GM12878 (cell line): ENCODE results near the gene DIP2C. TPM values are rescaled to one million over a fixed set of nuclear protein-coding genes. Genes with fewer than 3 reads are reported as not detected.

Experiments
- ATAC-seq: fragments of 200-7000 bp; cut with Tn5 transposase; 3 replicates; pipeline ENCODE4 v1.9.1; 2020; ENCODE audit warnings: mild to moderate bottlenecking, moderate library complexity
- BruUV-seq: library from RNA; stranded (reverse); fragments of 400-500 nt; replicated peaks from 2 replicates; lab custom pipeline; 2021; lab: Mats Ljungman, UMichigan
- CTCF ChIA-PET: fragments of 300-600 bp; sonication (Branson Sonifier 250); formaldehyde crosslinking; extraction: SDS; loops from one replicate; lab custom pipeline; 2021; ENCODE audit warnings: inconsistent platforms; lab: Yijun Ruan, JAX
- POLR2A ChIA-PET: fragments of 350-600 bp; formaldehyde crosslinking; extraction: SDS; loops from one replicate; lab custom pipeline; 2021; ENCODE audit warnings: inconsistent platforms; lab: Charles Lee
- RAD21 ChIA-PET: fragments of 300-600 bp; sonication (Branson Sonifier 250); formaldehyde crosslinking; loops from one replicate; lab custom pipeline; 2023; ENCODE audit warnings: antibody characterized with exemption; ENCODE audit not compliant: unreplicated experiment; lab: Charles Lee
- SMC1A ChIA-PET: fragments of 300-600 bp; sonication (Branson Sonifier 250); formaldehyde crosslinking; loops from one replicate; lab custom pipeline; 2023; ENCODE audit not compliant: unreplicated experiment, uncharacterized antibody; lab: Charles Lee
- DNase-seq: peaks from one replicate; pipeline ENCODE4 v3.0.0-alpha.2; 2011; ENCODE audit warnings: low read depth, low spot score
- FAIRE-seq: peaks from 3 replicates; lab custom pipeline; 2011; peaks lifted over from hg19 to GRCh38; lab: Jason Lieb, UNC
- H2AFZ ChIP-seq: 2 replicates; pipeline ENCODE4 v1.6.0; 2011; ENCODE audit warnings: low read depth, low read length, control low read depth; ENCODE audit not compliant: control insufficient read depth
- H3K27ac ChIP-seq: 2 replicates; pipeline ENCODE4 v1.5.1; 2011; ENCODE audit warnings: control low read depth; ENCODE audit not compliant: control insufficient read depth, insufficient read depth
- H3K27me3 ChIP-seq, 2 experiments: replicated peaks in 1 of 2; 2 replicates each; pipeline versions ENCODE4 v1.6.0 to v1.6.1; 2011; ENCODE audit warnings: low read length in 1 of 2; ENCODE audit not compliant: control insufficient read depth in 2 of 2, insufficient read depth in 2 of 2
- H3K36me3 ChIP-seq, 2 experiments: 2 replicates each; pipeline ENCODE4 v1.5.1; 2011; ENCODE audit warnings: low read length in 1 of 2; ENCODE audit not compliant: control insufficient read depth in 2 of 2, insufficient read depth in 2 of 2
- H3K4me1 ChIP-seq: 2 replicates; pipeline ENCODE4 v1.6.1; 2011; ENCODE audit warnings: mild to moderate bottlenecking, low read length, moderate library complexity, mixed read lengths; ENCODE audit not compliant: control insufficient read depth, insufficient read depth
- H3K4me2 ChIP-seq: 2 replicates; pipeline ENCODE4 v1.6.0; 2011; ENCODE audit warnings: control low read depth; ENCODE audit not compliant: control insufficient read depth, insufficient read depth
- H3K4me3 ChIP-seq: fragments of 200-600 bp; sonication (generic); 2 replicates; pipeline ENCODE4 v1.5.1; 2016
- H3K79me2 ChIP-seq: 2 replicates; pipeline ENCODE4 v1.6.0; 2011; ENCODE audit warnings: low read length; ENCODE audit not compliant: control insufficient read depth, insufficient read depth
- H3K9ac ChIP-seq: 2 replicates; pipeline ENCODE4 v1.8.0; 2011; ENCODE audit warnings: low read length, control low read depth, mixed read lengths; ENCODE audit not compliant: control insufficient read depth, insufficient read depth
- H3K9me3 ChIP-seq: replicated peaks from 3 replicates; pipeline ENCODE4 v1.5.1; 2011; ENCODE audit warnings: mild to moderate bottlenecking, low read length; ENCODE audit not compliant: control insufficient read depth, insufficient read depth
- H4K20me1 ChIP-seq: 2 replicates; pipeline ENCODE4 v1.6.0; 2011; ENCODE audit not compliant: control insufficient read depth, insufficient read depth
- CHD1 ChIP-seq: IDR thresholded peaks from 2 replicates; pipeline ENCODE4 v1.6.1; 2012; ENCODE audit warnings: low read depth, low read length, improper control_type of control experiment
- FOS ChIP-seq: IDR thresholded peaks from 3 replicates; pipeline ENCODE4 v1.6.1; 2011; ENCODE audit warnings: borderline replicate concordance; ENCODE audit not compliant: insufficient read length; ENCODE audit errors: extremely low read depth
- IKZF2 ChIP-seq, 2 experiments: fragments of 450-650 bp; IDR thresholded peaks; 2 replicates each; pipeline ENCODE4 v1.6.1; 2017; ENCODE audit warnings: mild to moderate bottlenecking in 2 of 2, moderate library complexity in 2 of 2
- MYC ChIP-seq: IDR thresholded peaks from 2 replicates; pipeline ENCODE4 v1.6.1; 2011; ENCODE audit warnings: mild to moderate bottlenecking, low read length, moderate library complexity, inconsistent platforms; ENCODE audit not compliant: insufficient read depth, insufficient replicate concordance, insufficient read length, severe bottlenecking
- POLR2AphosphoS2 ChIP-seq: IDR thresholded peaks from 2 replicates; pipeline ENCODE4 v1.6.1; 2011; ENCODE audit warnings: low read depth, mild to moderate bottlenecking, low read length, improper control_type of control experiment, moderate library complexity
- POU2F2 ChIP-seq: IDR thresholded peaks from 3 replicates; pipeline ENCODE4 v1.6.1; 2011; ENCODE audit warnings: low read depth, mild to moderate bottlenecking, low read length, borderline replicate concordance
- RAD21 ChIP-seq: IDR thresholded peaks from 2 replicates; pipeline ENCODE4 v1.6.1; 2011; ENCODE audit warnings: mild to moderate bottlenecking, low read depth, low read length, moderate library complexity; ENCODE audit not compliant: insufficient read depth
- RBBP5 ChIP-seq: fragments of 200-600 bp; sonication (generic); conservative IDR thresholded peaks from 2 replicates; pipeline ENCODE4 v1.6.1; 2016
- SUZ12 ChIP-seq: fragments of 200-600 bp; sonication (generic); IDR thresholded peaks from one replicate; pipeline ENCODE4 v1.6.1; 2018; ENCODE audit warnings: antibody characterized with exemption, mild to moderate bottlenecking; ENCODE audit not compliant: unreplicated experiment
- WGBS: methylation state at CpG from one replicate; pipeline ENCODE4 v1.1.6; 2016; ENCODE audit warnings: low lambda C conversion rate; ENCODE audit not compliant: insufficient replicate concordance, insufficient coverage; ENCODE audit errors: missing lambda C conversion rate; 5-methylcytosine and 5-hydroxymethylcytosine counted together
- in situ Hi-C: fragments of 300-500 bp; cut with MboI; formaldehyde crosslinking; loops from 9 replicates; pipeline ENCODE4 v1.14.3; 2018; ENCODE audit warnings: mixed read lengths
- intact Hi-C: fragments of 100-400 bp; cut with micrococcal nuclease; formaldehyde crosslinking; loops from one replicate; pipeline ENCODE4 v1.14.2; 2022; ENCODE audit not compliant: unreplicated experiment
- polyA plus RNA-seq, 11 experiments: library from polyadenylated mRNA; depleted of rRNA in 4 of 11; unstranded in 6 of 11; stranded (reverse) in 5 of 11; fragments of >200 nt; fragmentation: Nextera tagmentation in 4 of 11; fragmentation: Illumina TruSeq in 1 of 11; extraction: Ambion mirVana in 4 of 11; extraction: Trizol in 1 of 11; gene quantifications; 1 replicate in 1 of 11; 2 replicates in 10 of 11; pipeline versions ENCODE4 v1.2.1 to v1.2.3, GENCODE V29; 2011 to 2016; ENCODE audit warnings: inconsistent platforms in 2 of 11, missing spikeins in 2 of 11, low read depth in 1 of 11
- total RNA-seq, 4 experiments: library from RNA; depleted of rRNA in 3 of 4; stranded (reverse); fragments of >200 nt in 3 of 4; fragmentation: Illumina TruSeq in 1 of 4; extraction: Trizol in 1 of 4; gene quantifications; 2 replicates each; pipeline versions ENCODE4 v1.2.1 to v1.2.3, GENCODE V29; 2013 to 2021
- TF ChIP-seq, protein P1 (sequence below): fragments of 450-650 bp; IDR thresholded peaks from 2 replicates; pipeline ENCODE4 v1.6.1; 2017; ENCODE audit warnings: mild to moderate bottlenecking
- TF ChIP-seq, protein P2 (sequence below): fragments of 450-650 bp; formaldehyde crosslinking; IDR thresholded peaks from 2 replicates; pipeline ENCODE4 v1.5.0; 2022; ENCODE audit warnings: mild to moderate bottlenecking, missing genetic modification characterization
- TF ChIP-seq, protein P3 (sequence below): fragments of 150-350 bp; IDR thresholded peaks from 2 replicates; pipeline ENCODE4 v1.6.1; 2014; ENCODE audit warnings: mild to moderate bottlenecking, low read depth, low read length

The DIP2C gene
- total and polyA plus RNA-seq, 10 of the 15 experiments (the other 5 are each of a cell fraction or from before 2014, with no cell fraction given) = 0.01 to 0.10 (median 0.06) TPM

DNA sequence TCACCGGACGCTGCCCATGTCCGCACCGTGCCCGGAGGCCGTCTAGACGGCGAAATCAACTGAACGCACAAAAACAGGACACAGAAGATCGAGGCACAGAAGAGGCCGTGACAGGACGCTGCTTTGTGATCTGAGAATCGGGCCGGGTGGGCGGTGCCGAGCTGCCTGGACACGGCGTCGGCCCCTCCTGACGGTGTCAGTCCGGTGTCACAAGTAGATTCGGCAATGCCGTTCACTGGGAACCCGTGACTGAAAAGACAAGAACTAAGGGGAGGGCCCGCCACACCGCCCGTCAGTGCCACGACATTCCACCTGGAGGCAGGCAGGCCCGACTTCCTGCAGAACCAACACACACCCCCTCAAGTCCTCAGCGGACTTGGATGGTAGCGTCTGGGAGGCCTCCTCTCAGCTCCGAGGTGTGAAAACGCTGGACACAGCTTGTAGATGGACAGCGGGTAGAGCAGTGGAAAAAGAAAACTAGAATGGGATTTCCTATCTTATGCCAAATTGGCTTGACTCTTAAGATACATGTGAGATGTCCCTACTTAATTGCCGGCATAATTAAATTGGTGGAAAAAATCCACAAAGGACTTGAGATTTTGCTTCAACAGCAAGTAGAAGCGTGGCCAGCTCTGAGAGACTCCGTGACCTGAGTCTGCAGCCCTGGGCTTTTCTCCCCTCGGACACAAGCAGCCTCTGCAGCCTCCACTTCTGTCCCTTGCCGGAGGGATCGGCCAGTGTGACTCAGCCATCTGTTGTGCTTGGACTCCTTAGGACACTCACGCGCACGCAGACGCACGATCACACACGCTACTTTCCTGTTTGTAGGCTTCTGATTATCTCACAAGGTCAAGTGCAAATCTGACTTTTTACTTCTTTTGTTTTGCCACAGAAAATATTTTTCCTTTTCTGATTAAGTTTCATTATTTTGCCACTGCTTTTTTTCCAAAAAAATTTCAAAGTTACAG is 269.0 kb downstream of the DIP2C start:
- Histone ChIP-seq H2AFZ (no peak overlapping the region), H4K20me1 (no peaks in the 10 kb centered on the region), H3K36me3 (no peaks in the 10 kb centered on the region), H3K4me2 (no peak overlapping the region), H3K9ac (no peak overlapping the region), H3K9me3 (no peaks in the 10 kb centered on the region), H3K4me3 (no peak overlapping the region), H3K79me2 (no peaks in the 10 kb centered on the region), H3K27ac (no peak overlapping the region), H3K27me3 (no peaks in the 10 kb centered on the region), H3K4me1 (no peaks in the 10 kb centered on the region)
- in situ Hi-C loops (no loop called here), intact Hi-C loops (no loop called here)
- DNase-seq (no peak), FAIRE-seq (no peak), ATAC-seq (no peak)
- WGBS = 85% methylated on average over 44 of the region's 46 CpGs
- ChIA-PET POLR2A (no interaction called here), SMC1A (no interaction called here), CTCF (no interaction called here), RAD21 (no interaction called here)
- no TSS peak for BruUV-seq
- TF ChIP-seq MYC (no peak), IKZF2 (IDR thresholded peaks at IDR 0.05) (no peak), RBBP5 (no peak), POLR2AphosphoS2 (no peak), SUZ12 (no peak), FOS (no peak), RAD21 (no peak), CHD1 (no peak), POU2F2 (no peak)
- TF ChIP-seq, protein P1, sequence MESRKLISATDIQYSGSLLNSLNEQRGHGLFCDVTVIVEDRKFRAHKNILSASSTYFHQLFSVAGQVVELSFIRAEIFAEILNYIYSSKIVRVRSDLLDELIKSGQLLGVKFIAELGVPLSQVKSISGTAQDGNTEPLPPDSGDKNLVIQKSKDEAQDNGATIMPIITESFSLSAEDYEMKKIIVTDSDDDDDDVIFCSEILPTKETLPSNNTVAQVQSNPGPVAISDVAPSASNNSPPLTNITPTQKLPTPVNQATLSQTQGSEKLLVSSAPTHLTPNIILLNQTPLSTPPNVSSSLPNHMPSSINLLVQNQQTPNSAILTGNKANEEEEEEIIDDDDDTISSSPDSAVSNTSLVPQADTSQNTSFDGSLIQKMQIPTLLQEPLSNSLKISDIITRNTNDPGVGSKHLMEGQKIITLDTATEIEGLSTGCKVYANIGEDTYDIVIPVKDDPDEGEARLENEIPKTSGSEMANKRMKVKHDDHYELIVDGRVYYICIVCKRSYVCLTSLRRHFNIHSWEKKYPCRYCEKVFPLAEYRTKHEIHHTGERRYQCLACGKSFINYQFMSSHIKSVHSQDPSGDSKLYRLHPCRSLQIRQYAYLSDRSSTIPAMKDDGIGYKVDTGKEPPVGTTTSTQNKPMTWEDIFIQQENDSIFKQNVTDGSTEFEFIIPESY = no peak
- TF ChIP-seq, protein P2, sequence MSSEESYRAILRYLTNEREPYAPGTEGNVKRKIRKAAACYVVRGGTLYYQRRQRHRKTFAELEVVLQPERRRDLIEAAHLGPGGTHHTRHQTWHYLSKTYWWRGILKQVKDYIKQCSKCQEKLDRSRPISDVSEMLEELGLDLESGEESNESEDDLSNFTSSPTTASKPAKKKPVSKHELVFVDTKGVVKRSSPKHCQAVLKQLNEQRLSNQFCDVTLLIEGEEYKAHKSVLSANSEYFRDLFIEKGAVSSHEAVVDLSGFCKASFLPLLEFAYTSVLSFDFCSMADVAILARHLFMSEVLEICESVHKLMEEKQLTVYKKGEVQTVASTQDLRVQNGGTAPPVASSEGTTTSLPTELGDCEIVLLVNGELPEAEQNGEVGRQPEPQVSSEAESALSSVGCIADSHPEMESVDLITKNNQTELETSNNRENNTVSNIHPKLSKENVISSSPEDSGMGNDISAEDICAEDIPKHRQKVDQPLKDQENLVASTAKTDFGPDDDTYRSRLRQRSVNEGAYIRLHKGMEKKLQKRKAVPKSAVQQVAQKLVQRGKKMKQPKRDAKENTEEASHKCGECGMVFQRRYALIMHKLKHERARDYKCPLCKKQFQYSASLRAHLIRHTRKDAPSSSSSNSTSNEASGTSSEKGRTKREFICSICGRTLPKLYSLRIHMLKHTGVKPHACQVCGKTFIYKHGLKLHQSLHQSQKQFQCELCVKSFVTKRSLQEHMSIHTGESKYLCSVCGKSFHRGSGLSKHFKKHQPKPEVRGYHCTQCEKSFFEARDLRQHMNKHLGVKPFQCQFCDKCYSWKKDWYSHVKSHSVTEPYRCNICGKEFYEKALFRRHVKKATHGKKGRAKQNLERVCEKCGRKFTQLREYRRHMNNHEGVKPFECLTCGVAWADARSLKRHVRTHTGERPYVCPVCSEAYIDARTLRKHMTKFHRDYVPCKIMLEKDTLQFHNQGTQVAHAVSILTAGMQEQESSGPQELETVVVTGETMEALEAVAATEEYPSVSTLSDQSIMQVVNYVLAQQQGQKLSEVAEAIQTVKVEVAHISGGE (CRISPR knock-in tag) = no peak
- TF ChIP-seq, protein P3, sequence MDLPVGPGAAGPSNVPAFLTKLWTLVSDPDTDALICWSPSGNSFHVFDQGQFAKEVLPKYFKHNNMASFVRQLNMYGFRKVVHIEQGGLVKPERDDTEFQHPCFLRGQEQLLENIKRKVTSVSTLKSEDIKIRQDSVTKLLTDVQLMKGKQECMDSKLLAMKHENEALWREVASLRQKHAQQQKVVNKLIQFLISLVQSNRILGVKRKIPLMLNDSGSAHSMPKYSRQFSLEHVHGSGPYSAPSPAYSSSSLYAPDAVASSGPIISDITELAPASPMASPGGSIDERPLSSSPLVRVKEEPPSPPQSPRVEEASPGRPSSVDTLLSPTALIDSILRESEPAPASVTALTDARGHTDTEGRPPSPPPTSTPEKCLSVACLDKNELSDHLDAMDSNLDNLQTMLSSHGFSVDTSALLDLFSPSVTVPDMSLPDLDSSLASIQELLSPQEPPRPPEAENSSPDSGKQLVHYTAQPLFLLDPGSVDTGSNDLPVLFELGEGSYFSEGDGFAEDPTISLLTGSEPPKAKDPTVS = no peak
